ENCODE measurements around the gene CD8B. TPM values are rescaled to one million over a fixed set of nuclear protein-coding genes. Genes with fewer than 3 reads are reported as not detected.

CD8B gene
- total and polyA plus RNA-seq, 2 of the 13 experiments (the other 11 are each of a cell fraction or from before 2014, with no cell fraction given): 0.04 TPM; not detected in 1

DNA sequence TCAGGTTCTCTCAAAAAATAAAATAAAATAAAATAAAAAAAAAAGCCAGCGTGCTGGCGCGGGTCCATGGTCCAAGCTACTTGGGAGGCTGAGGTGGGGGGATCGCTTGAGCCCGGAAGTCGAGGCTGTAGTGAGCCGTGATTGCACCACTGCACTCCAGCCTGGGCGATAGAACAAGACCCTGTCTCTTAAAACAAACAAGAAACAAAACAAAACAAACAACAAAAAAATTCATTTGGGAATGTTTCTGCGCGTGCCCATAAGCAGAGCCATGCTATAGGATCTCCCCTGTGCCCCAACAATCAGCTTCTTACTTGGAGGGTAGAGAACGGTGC lies 54.6 kb downstream of the CD8B start (continued):
- TF ChIP-seq, protein P1, sequence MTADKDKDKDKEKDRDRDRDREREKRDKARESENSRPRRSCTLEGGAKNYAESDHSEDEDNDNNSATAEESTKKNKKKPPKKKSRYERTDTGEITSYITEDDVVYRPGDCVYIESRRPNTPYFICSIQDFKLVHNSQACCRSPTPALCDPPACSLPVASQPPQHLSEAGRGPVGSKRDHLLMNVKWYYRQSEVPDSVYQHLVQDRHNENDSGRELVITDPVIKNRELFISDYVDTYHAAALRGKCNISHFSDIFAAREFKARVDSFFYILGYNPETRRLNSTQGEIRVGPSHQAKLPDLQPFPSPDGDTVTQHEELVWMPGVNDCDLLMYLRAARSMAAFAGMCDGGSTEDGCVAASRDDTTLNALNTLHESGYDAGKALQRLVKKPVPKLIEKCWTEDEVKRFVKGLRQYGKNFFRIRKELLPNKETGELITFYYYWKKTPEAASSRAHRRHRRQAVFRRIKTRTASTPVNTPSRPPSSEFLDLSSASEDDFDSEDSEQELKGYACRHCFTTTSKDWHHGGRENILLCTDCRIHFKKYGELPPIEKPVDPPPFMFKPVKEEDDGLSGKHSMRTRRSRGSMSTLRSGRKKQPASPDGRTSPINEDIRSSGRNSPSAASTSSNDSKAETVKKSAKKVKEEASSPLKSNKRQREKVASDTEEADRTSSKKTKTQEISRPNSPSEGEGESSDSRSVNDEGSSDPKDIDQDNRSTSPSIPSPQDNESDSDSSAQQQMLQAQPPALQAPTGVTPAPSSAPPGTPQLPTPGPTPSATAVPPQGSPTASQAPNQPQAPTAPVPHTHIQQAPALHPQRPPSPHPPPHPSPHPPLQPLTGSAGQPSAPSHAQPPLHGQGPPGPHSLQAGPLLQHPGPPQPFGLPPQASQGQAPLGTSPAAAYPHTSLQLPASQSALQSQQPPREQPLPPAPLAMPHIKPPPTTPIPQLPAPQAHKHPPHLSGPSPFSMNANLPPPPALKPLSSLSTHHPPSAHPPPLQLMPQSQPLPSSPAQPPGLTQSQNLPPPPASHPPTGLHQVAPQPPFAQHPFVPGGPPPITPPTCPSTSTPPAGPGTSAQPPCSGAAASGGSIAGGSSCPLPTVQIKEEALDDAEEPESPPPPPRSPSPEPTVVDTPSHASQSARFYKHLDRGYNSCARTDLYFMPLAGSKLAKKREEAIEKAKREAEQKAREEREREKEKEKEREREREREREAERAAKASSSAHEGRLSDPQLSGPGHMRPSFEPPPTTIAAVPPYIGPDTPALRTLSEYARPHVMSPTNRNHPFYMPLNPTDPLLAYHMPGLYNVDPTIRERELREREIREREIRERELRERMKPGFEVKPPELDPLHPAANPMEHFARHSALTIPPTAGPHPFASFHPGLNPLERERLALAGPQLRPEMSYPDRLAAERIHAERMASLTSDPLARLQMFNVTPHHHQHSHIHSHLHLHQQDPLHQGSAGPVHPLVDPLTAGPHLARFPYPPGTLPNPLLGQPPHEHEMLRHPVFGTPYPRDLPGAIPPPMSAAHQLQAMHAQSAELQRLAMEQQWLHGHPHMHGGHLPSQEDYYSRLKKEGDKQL (CRISPR knock-in tag; IDR thresholded peaks at IDR 0.05; ENCODE audit: low read depth): no peak
- TF ChIP-seq HNF4G (IDR thresholded peaks at IDR 0.05; ENCODE audit: borderline replicate concordance, low read depth, low read length): no peak
- TF ChIP-seq HNF4G (CRISPR knock-in tag; IDR thresholded peaks at IDR 0.05; ENCODE audit: borderline replicate concordance, low read depth): no peak
- peak; percentile 76 for TF ChIP-seq GFI1 (CRISPR knock-in tag; IDR thresholded peaks at IDR 0.05; ENCODE audit: borderline replicate concordance)
- TF ChIP-seq, protein P2, sequence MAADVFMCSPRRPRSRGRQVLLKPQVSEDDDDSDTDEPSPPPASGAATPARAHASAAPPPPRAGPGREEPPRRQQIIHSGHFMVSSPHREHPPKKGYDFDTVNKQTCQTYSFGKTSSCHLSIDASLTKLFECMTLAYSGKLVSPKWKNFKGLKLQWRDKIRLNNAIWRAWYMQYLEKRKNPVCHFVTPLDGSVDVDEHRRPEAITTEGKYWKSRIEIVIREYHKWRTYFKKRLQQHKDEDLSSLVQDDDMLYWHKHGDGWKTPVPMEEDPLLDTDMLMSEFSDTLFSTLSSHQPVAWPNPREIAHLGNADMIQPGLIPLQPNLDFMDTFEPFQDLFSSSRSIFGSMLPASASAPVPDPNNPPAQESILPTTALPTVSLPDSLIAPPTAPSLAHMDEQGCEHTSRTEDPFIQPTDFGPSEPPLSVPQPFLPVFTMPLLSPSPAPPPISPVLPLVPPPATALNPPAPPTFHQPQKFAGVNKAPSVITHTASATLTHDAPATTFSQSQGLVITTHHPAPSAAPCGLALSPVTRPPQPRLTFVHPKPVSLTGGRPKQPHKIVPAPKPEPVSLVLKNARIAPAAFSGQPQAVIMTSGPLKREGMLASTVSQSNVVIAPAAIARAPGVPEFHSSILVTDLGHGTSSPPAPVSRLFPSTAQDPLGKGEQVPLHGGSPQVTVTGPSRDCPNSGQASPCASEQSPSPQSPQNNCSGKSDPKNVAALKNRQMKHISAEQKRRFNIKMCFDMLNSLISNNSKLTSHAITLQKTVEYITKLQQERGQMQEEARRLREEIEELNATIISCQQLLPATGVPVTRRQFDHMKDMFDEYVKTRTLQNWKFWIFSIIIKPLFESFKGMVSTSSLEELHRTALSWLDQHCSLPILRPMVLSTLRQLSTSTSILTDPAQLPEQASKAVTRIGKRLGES (CRISPR knock-in tag; IDR thresholded peaks at IDR 0.05; ENCODE audit: borderline replicate concordance): no peak
